A673 (cell line): Measurements from ENCODE around the gene POU3F3.

Experiments
- EZH2 ChIP-seq: fragments of 200-600 bp; sonication (generic); IDR thresholded peaks from 2 replicates; pipeline ENCODE4 v1.6.1; 2017; ENCODE audit warnings: borderline replicate concordance, low read depth, mild to moderate bottlenecking, mixed read lengths, antibody characterized with exemption, low read length; ENCODE audit not compliant: poor library complexity, severe bottlenecking
- TF ChIP-seq, protein P1 (sequence below): fragments of 300-800, 200-600 bp; sonication (generic); conservative IDR thresholded peaks from 2 replicates; pipeline ENCODE4 v1.5.1; 2017; ENCODE audit warnings: low read depth, mild to moderate bottlenecking, antibody characterized with exemption, low read length, moderate library complexity, mixed read lengths

DNA sequence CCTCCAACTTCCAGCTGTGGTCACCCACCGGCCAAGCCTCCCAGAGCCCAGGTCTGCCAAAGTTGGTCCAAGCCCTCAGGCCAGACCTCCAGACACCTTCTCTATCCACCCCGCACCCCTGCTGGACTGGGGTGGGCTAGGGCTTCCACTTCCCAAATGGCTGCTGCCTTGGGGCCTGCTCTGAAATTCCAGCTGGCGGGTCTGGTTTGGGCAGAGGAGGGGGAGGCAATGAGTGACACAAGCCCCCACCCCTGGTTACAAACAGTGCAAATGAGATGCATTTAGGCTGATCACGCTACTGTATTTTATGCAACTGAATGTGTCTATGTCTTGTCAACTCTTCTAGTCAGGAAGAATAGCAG is 14.6 kb downstream of the POU3F3 start:
- TF ChIP-seq, protein P1, sequence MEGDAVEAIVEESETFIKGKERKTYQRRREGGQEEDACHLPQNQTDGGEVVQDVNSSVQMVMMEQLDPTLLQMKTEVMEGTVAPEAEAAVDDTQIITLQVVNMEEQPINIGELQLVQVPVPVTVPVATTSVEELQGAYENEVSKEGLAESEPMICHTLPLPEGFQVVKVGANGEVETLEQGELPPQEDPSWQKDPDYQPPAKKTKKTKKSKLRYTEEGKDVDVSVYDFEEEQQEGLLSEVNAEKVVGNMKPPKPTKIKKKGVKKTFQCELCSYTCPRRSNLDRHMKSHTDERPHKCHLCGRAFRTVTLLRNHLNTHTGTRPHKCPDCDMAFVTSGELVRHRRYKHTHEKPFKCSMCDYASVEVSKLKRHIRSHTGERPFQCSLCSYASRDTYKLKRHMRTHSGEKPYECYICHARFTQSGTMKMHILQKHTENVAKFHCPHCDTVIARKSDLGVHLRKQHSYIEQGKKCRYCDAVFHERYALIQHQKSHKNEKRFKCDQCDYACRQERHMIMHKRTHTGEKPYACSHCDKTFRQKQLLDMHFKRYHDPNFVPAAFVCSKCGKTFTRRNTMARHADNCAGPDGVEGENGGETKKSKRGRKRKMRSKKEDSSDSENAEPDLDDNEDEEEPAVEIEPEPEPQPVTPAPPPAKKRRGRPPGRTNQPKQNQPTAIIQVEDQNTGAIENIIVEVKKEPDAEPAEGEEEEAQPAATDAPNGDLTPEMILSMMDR, result no peak
- TF ChIP-seq EZH2, result no peak
